Lung (tissue), 12 donors: ENCODE results near the gene TRABD2B. TPM values are rescaled to one million over a fixed set of nuclear protein-coding genes. Genes with fewer than 3 reads are reported as not detected.

Source experiments
- ATAC-seq: fragments of 200-7000 bp; cut with Tn5 transposase; one replicate; pipeline ENCODE4 v1.9.1; 2020; ENCODE audit warnings: moderate number of reproducible peaks; ENCODE audit not compliant: insufficient read depth, low FRiP score
- DNase-seq, 3 donors: peaks; one replicate each; pipeline ENCODE4 v3.0.0-alpha.2; 2013 to 2017
- H3K27ac ChIP-seq, 2 donors: one replicate each; pipeline ENCODE4 v1.5.1; 2013; ENCODE audit warnings: mild to moderate bottlenecking in 2 of 2, moderate library complexity in 2 of 2, control low read depth in 1 of 2, inconsistent platforms in 1 of 2, low read depth in 1 of 2, low read length in 1 of 2
- H3K27me3 ChIP-seq, 3 donors: one replicate each; pipeline ENCODE4 v1.5.1; 2013; ENCODE audit warnings: low read length in 2 of 3; ENCODE audit not compliant: control insufficient read depth in 3 of 3, insufficient read depth in 3 of 3
- H3K36me3 ChIP-seq, 4 donors: one replicate each; pipeline ENCODE4 v1.5.1; 2013; ENCODE audit warnings: low read length in 4 of 4, mild to moderate bottlenecking in 1 of 4, moderate library complexity in 1 of 4; ENCODE audit not compliant: control insufficient read depth in 4 of 4, insufficient read depth in 4 of 4
- H3K4me1 ChIP-seq, 5 donors: one replicate each; pipeline ENCODE4 v1.5.1; 2013; ENCODE audit warnings: low read length in 5 of 5, mild to moderate bottlenecking in 2 of 5, moderate library complexity in 1 of 5; ENCODE audit not compliant: control insufficient read depth in 5 of 5, insufficient read depth in 5 of 5
- H3K4me3 ChIP-seq: one replicate; pipeline ENCODE4 v1.5.1; 2013; ENCODE audit warnings: mild to moderate bottlenecking, control low read depth, moderate library complexity
- H3K9ac ChIP-seq, 2 donors: one replicate each; pipeline ENCODE4 v1.5.1; 2013; ENCODE audit warnings: low read length in 2 of 2, control low read depth in 1 of 2; ENCODE audit not compliant: insufficient read depth in 1 of 2
- H3K9me3 ChIP-seq, 4 donors: one replicate each; pipeline ENCODE4 v1.5.1; 2013; ENCODE audit warnings: low read length in 3 of 4, mild to moderate bottlenecking in 1 of 4, moderate library complexity in 1 of 4; ENCODE audit not compliant: control insufficient read depth in 4 of 4, insufficient read depth in 3 of 4
- CTCF ChIP-seq: IDR thresholded peaks from 2 replicates; pipeline ENCODE4 v1.5.1; 2012; ENCODE audit warnings: mild to moderate bottlenecking; ENCODE audit errors: control extremely low read depth, extremely low read depth
- WGBS, 2 donors: extraction: QIAGEN DNeasy Blood & Tissue Kit; methylation state at CpG; one replicate each; pipeline ENCODE4 v1.1.7; 2013; 5-methylcytosine and 5-hydroxymethylcytosine counted together
- polyA plus RNA-seq, 2 donors: library from polyadenylated mRNA; stranded (reverse); fragments of 200-250 nt; gene quantifications; one replicate each; pipeline ENCODE4 v1.2.1, GENCODE V29; 2013
- total RNA-seq, 2 donors: library from RNA; depleted of rRNA in 1 of 2; stranded (reverse); fragments of >200 nt in 1 of 2; gene quantifications; one replicate each; pipeline ENCODE4 v1.2.1, GENCODE V29; 2014 to 2021
- donor health status: control.
- donor health status: control.
- donor health status: Bipolar disorder and iron deficiency.
- donor health status: healthy.
- donor health status: DM: yes; HTN: yes; CAD: no.

The TRABD2B gene
- total and polyA plus RNA-seq, 4 donors = 0.37 to 1.9 (median 0.64) TPM

GRCh38 chr1:47792779-47793178, 204.4 kb downstream of the TRABD2B start:
- ATAC-seq (no peak), DNase-seq (no peak)
- no peaks in the 10 kb centered on the region for H3K9me3 ChIP-seq
- 78 to 90% methylated on average over 3 of the region's 3 CpGs for WGBS, 2 donors
- no peak overlapping the region for H3K9ac ChIP-seq
- no peaks in the 10 kb centered on the region for H3K4me1 ChIP-seq
- H3K36me3 ChIP-seq = no peaks in the 10 kb centered on the region
- TF ChIP-seq CTCF = no peak
- H3K27me3 ChIP-seq = no peaks in the 10 kb centered on the region
- no peak overlapping the region for H3K4me3 ChIP-seq
- no peak overlapping the region for H3K27ac ChIP-seq

- Histone ChIP-seq H3K36me3 (no peaks in the 10 kb centered on the region), H3K27me3 (no peaks in the 10 kb centered on the region), H3K9ac (no peak overlapping the region), H3K9me3 (no peaks in the 10 kb centered on the region), H3K4me3 (no peak overlapping the region), H3K27ac (no peak overlapping the region), H3K4me1 (no peaks in the 10 kb centered on the region)
- WGBS, 2 donors = 73 to 83% methylated on average over 7 of the region's 7 CpGs
- no peak for TF ChIP-seq CTCF
- DNase-seq (no peak), ATAC-seq (no peak)
Observed at GRCh38 chr1:47791879-47792608, 205.1 kb downstream of the TRABD2B start.

GRCh38 chr1:47788761-47789160, 208.4 kb downstream of the TRABD2B start:
- Histone ChIP-seq H3K4me1 (peaks cover 0 to 27% (median 12%) of the 10 kb centered on the region in 5 donors), H3K4me3 (no peak overlapping the region), H3K9ac (no peak overlapping the region), H3K27ac (no peak overlapping the region), H3K27me3 (no peaks in the 10 kb centered on the region), H3K9me3 (no peaks in the 10 kb centered on the region), H3K36me3 (no peaks in the 10 kb centered on the region)
- 88 to 90% methylated on average over 4 of the region's 4 CpGs for WGBS, 2 donors
- DNase-seq (no peak), ATAC-seq (no peak)
- no peak for TF ChIP-seq CTCF

- no peak overlapping the region for H3K27ac ChIP-seq
- no peak overlapping the region for H3K9ac ChIP-seq
- no peaks in the 10 kb centered on the region for H3K27me3 ChIP-seq
- ATAC-seq (no peak), DNase-seq (no peak)
- H3K9me3 ChIP-seq = no peaks in the 10 kb centered on the region
- WGBS, 2 donors = 96 to 100% methylated on average over 1 of the region's 1 CpG
- H3K4me1 ChIP-seq = peaks cover 0 to 31% (median 12%) of the 10 kb centered on the region in 5 donors
- no peak overlapping the region for H3K4me3 ChIP-seq
- no peaks in the 10 kb centered on the region for H3K36me3 ChIP-seq
- TF ChIP-seq CTCF = no peak
Observed at GRCh38 chr1:47787560-47787959, 209.6 kb downstream of the TRABD2B start.
